CD4-positive, alpha-beta T cell treated with Interferon gamma for 1 hour (primary cell): ENCODE data around the gene SYPL2.

Source experiments
- DNase-seq: peaks from one replicate; pipeline ENCODE4 v3.0.0-alpha.2; 2020

The SYPL2 gene

GRCh38 chr1:109521002-109521951 lies 54.9 kb downstream of the SYPL2 start:
- no peak for DNase-seq

GRCh38 chr1:109522026-109522425 lies 55.7 kb downstream of the SYPL2 start:
- no peak for DNase-seq

GRCh38 chr1:109523706-109524105 lies 57.4 kb downstream of the SYPL2 start:
- no peak for DNase-seq

- DNase-seq: no peak
These were observed 60.9 kb downstream of the SYPL2 start for GRCh38 chr1:109527098-109527811.

GRCh38 chr1:109527846-109528695 lies 61.7 kb downstream of the SYPL2 start:
- DNase-seq: no peak

- DNase-seq: no peak
These were observed 62.4 kb downstream of the SYPL2 start for GRCh38 chr1:109528712-109529111.

GRCh38 chr1:109529881-109530456 lies 63.6 kb downstream of the SYPL2 start:
- DNase-seq: no peak

- no peak for DNase-seq
These were observed 64.2 kb downstream of the SYPL2 start for GRCh38 chr1:109530457-109531087.

- no peak for DNase-seq
These were observed 65.0 kb downstream of the SYPL2 start for GRCh38 chr1:109531380-109531779.
